H9 (cell line): ENCODE measurements around the gene VWA8. TPM values are rescaled to one million over a fixed set of nuclear protein-coding genes. Genes with fewer than 3 reads are reported as not detected.

Source experiments
- DNase-seq: peaks from one replicate; pipeline ENCODE4 v3.0.0-alpha.2; 2017
- H2AFZ ChIP-seq: one replicate; pipeline ENCODE4 v1.6.1; 2013; ENCODE audit warnings: mild to moderate bottlenecking, low read length, control low read depth, moderate library complexity
- H2AK5ac ChIP-seq: 2 replicates; pipeline ENCODE4 v1.6.1; 2013; ENCODE audit warnings: low read length, control low read depth, mixed read lengths; ENCODE audit not compliant: insufficient read length
- H2BK120ac ChIP-seq: one replicate; pipeline ENCODE4 v1.6.1; 2013; ENCODE audit warnings: low read depth, mild to moderate bottlenecking, low read length, control low read depth, inconsistent platforms; ENCODE audit not compliant: poor library complexity, severe bottlenecking
- H2BK12ac ChIP-seq: 2 replicates; pipeline ENCODE4 v1.6.1; 2013; ENCODE audit warnings: low read length, control low read depth, mixed read lengths, low read depth; ENCODE audit not compliant: insufficient read length
- H2BK15ac ChIP-seq: 2 replicates; pipeline ENCODE4 v1.6.1; 2013; ENCODE audit warnings: low read depth, low read length, control low read depth
- H2BK20ac ChIP-seq: one replicate; pipeline ENCODE4 v1.6.1; 2013; ENCODE audit warnings: low read depth, mild to moderate bottlenecking, low read length, control low read depth, inconsistent platforms; ENCODE audit not compliant: poor library complexity, severe bottlenecking
- H2BK5ac ChIP-seq: 2 replicates; pipeline ENCODE4 v1.6.1; 2013; ENCODE audit warnings: low read length, control low read depth, mixed read lengths; ENCODE audit not compliant: insufficient read length
- H3K14ac ChIP-seq: 2 replicates; pipeline ENCODE4 v1.6.1; 2013; ENCODE audit warnings: low read length, control low read depth; ENCODE audit not compliant: insufficient read depth
- H3K18ac ChIP-seq: 2 replicates; pipeline ENCODE4 v1.6.1; 2013; ENCODE audit warnings: low read depth, mild to moderate bottlenecking, mixed read lengths, low read length, control low read depth; ENCODE audit not compliant: insufficient read length
- H3K23ac ChIP-seq: 2 replicates; pipeline ENCODE4 v1.6.1; 2013; ENCODE audit warnings: low read length, control low read depth, mixed read lengths, low read depth; ENCODE audit not compliant: insufficient read length
- H3K23me2 ChIP-seq: 2 replicates; pipeline ENCODE4 v1.6.1; 2013; ENCODE audit warnings: low read depth, mild to moderate bottlenecking, mixed read lengths, low read length, control low read depth; ENCODE audit not compliant: insufficient read length, poor library complexity, severe bottlenecking
- H3K27ac ChIP-seq: 2 replicates; pipeline ENCODE4 v1.5.1; 2013; ENCODE audit warnings: low read length, control low read depth, mixed read lengths, low read depth; ENCODE audit not compliant: insufficient read length
- H3K27me3 ChIP-seq: 2 replicates; pipeline ENCODE4 v1.6.1; 2013; ENCODE audit warnings: low read length, control low read depth, inconsistent platforms; ENCODE audit not compliant: insufficient read depth
- H3K4ac ChIP-seq: 2 replicates; pipeline ENCODE4 v1.6.1; 2013; ENCODE audit warnings: low read depth, mild to moderate bottlenecking, control low read depth, inconsistent platforms, low read length, moderate library complexity
- H3K4me1 ChIP-seq: 2 replicates; pipeline ENCODE4 v1.6.1; 2013; ENCODE audit warnings: low read length, control low read depth, inconsistent platforms; ENCODE audit not compliant: insufficient read depth
- H3K4me2 ChIP-seq: 2 replicates; pipeline ENCODE4 v1.6.1; 2013; ENCODE audit warnings: low read length, control low read depth, mixed read lengths; ENCODE audit not compliant: insufficient read length, insufficient read depth
- H3K56ac ChIP-seq: 2 replicates; pipeline ENCODE4 v1.6.1; 2013; ENCODE audit warnings: low read depth, mild to moderate bottlenecking, mixed read lengths, low read length, control low read depth; ENCODE audit not compliant: insufficient read length
- H3K79me1 ChIP-seq: 2 replicates; pipeline ENCODE4 v1.6.1; 2013; ENCODE audit warnings: low read depth, mild to moderate bottlenecking, moderate library complexity, low read length, control low read depth, inconsistent platforms; ENCODE audit not compliant: insufficient read depth, poor library complexity, severe bottlenecking
- H3K79me2 ChIP-seq: 2 replicates; pipeline ENCODE4 v1.6.1; 2013; ENCODE audit warnings: low read length, control low read depth, inconsistent platforms; ENCODE audit not compliant: insufficient read depth
- H3K9ac ChIP-seq: 2 replicates; pipeline ENCODE4 v1.6.1; 2013; ENCODE audit warnings: low read length, control low read depth, mixed read lengths; ENCODE audit not compliant: insufficient read length; ENCODE audit errors: extremely low read depth
- H3K9me3 ChIP-seq: one replicate; pipeline ENCODE4 v1.6.1; 2013; ENCODE audit warnings: low read depth, low read length, inconsistent platforms; ENCODE audit not compliant: control insufficient read depth
- H3T11ph ChIP-seq: one replicate; pipeline ENCODE4 v1.6.1; 2013; ENCODE audit warnings: mild to moderate bottlenecking, low read length, control low read depth, inconsistent platforms
- H4K20me1 ChIP-seq: one replicate; pipeline ENCODE4 v1.6.1; 2013; ENCODE audit not compliant: control insufficient read depth, insufficient read length, insufficient read depth
- H4K5ac ChIP-seq: 2 replicates; pipeline ENCODE4 v1.6.1; 2013; ENCODE audit warnings: low read depth, mild to moderate bottlenecking, mixed read lengths, low read length, control low read depth; ENCODE audit not compliant: insufficient read length
- H4K8ac ChIP-seq: replicated peaks from 2 replicates; pipeline ENCODE4 v1.6.1; 2013; ENCODE audit warnings: low read length, control low read depth, mixed read lengths, low read depth; ENCODE audit not compliant: insufficient read length
- H4K91ac ChIP-seq: 2 replicates; pipeline ENCODE4 v1.6.1; 2013; ENCODE audit warnings: low read depth, mild to moderate bottlenecking, moderate library complexity, mixed read lengths, low read length, control low read depth; ENCODE audit not compliant: insufficient read length
- H3K27ac Mint-ChIP-seq, 3 experiments: 2 replicates in 2 of 3; 3 replicates in 1 of 3; pipeline ENCODE4 v1.8.0; 2020 to 2021; ENCODE audit warnings: mixed read lengths in 3 of 3, mild to moderate bottlenecking in 1 of 3, moderate library complexity in 1 of 3
- H3K27me3 Mint-ChIP-seq: 2 replicates; pipeline ENCODE4 v1.8.0; 2021; ENCODE audit warnings: low read depth, mild to moderate bottlenecking, moderate library complexity, mixed read lengths
- H3K36me3 Mint-ChIP-seq, 3 experiments: 2 replicates in 2 of 3; 3 replicates in 1 of 3; pipeline ENCODE4 v1.8.0; 2020 to 2021; ENCODE audit warnings: low read depth in 3 of 3, mixed read lengths in 3 of 3; ENCODE audit not compliant: insufficient read depth in 1 of 3
- H3K4me1 Mint-ChIP-seq, 2 experiments: 2 replicates each; pipeline ENCODE4 v1.8.0; 2020; ENCODE audit warnings: mixed read lengths in 2 of 2
- H3K4me3 Mint-ChIP-seq, 2 experiments: 2 replicates in 1 of 2; 3 replicates in 1 of 2; pipeline ENCODE4 v1.8.0; 2020 to 2021; ENCODE audit warnings: mild to moderate bottlenecking in 2 of 2, mixed read lengths in 2 of 2, moderate library complexity in 1 of 2
- H3K9me3 Mint-ChIP-seq, 2 experiments: 2 replicates in 1 of 2; 3 replicates in 1 of 2; pipeline ENCODE4 v1.8.0; 2020; ENCODE audit warnings: mild to moderate bottlenecking in 2 of 2, mixed read lengths in 2 of 2, moderate library complexity in 1 of 2
- CTCF ChIP-seq: fragments of 200-600 bp; sonication (generic); conservative IDR thresholded peaks from 3 replicates; pipeline ENCODE4 v1.8.0; 2021; ENCODE audit warnings: antibody characterized with exemption, mild to moderate bottlenecking
- total RNA-seq: library from RNA; stranded (reverse); gene quantifications from 2 replicates; pipeline ENCODE4 v1.2.1, GENCODE V29; 2021

Gene VWA8
- total RNA-seq, 1 experiment from 2014 or later, result 17.4 TPM

DNA sequence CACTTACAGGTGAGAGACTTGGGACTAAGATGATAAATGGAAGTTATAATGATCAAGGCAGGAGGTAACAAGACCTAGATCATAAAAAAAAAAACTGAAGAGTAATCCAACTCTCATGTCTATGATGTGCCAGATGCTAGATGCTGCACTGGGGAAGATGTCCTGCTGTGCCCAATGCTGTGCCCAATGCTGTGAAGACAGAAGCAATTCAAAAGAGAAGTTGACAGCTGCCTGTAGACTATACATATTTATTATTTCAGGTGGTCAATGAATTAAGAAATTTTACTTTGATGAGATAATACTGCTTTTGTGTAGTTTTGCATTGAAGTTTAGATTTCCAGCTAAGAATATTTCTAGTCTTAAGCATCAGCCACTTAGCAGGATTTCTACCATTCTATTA, 21.5 kb downstream of the VWA8 start:
- H3K4me3 Mint-ChIP-seq, result no peak overlapping the region
- no peak for DNase-seq
- Histone ChIP-seq H4K8ac (no peak overlapping the region), H3K27ac (no peak overlapping the region), H3K79me2 (peaks cover 1% of the 10 kb centered on the region; the same call in 1 of the 2 replicates), H2AFZ (no peak overlapping the region), H4K5ac (no peak overlapping the region), H4K20me1 (no peaks in the 10 kb centered on the region), H3K9me3 (no peaks in the 10 kb centered on the region), H3K4me1 (no peaks in the 10 kb centered on the region), H3K9ac (no peak overlapping the region), H3K4me2 (no peak overlapping the region), H2BK15ac (no peak overlapping the region), H3K79me1 (no peaks in the 10 kb centered on the region), H2BK5ac (no peak overlapping the region), H2BK120ac (no peak overlapping the region), H3K4ac (no peak overlapping the region), H2BK12ac (no peak overlapping the region), H3K27me3 (no peaks in the 10 kb centered on the region), H3T11ph (no peak overlapping the region), H3K23me2 (no peaks in the 10 kb centered on the region), H3K23ac (no peak overlapping the region), H2AK5ac (no peak overlapping the region), H3K56ac (no peak overlapping the region), H3K18ac (no peak overlapping the region), H4K91ac (no peak overlapping the region), H3K14ac (no peak overlapping the region), H2BK20ac (no peak overlapping the region)
- H3K27me3 Mint-ChIP-seq, result no peaks in the 10 kb centered on the region
- no peaks in the 10 kb centered on the region; a peak in 1 of 7 replicates for H3K36me3 Mint-ChIP-seq
- TF ChIP-seq CTCF, result no peak
- no peak overlapping the region for H3K27ac Mint-ChIP-seq
- no peaks in the 10 kb centered on the region for H3K9me3 Mint-ChIP-seq
- peaks cover under 1% of the 10 kb centered on the region in 2 experiments for H3K4me1 Mint-ChIP-seq
